ENCODE results near the gene ARHGEF4. TPM values are rescaled to one million over a fixed set of nuclear protein-coding genes. Genes with fewer than 3 reads are reported as not detected.

The ARHGEF4 gene
- total RNA-seq, 1 donor from 2014 or later = 11.1 TPM

DNA sequence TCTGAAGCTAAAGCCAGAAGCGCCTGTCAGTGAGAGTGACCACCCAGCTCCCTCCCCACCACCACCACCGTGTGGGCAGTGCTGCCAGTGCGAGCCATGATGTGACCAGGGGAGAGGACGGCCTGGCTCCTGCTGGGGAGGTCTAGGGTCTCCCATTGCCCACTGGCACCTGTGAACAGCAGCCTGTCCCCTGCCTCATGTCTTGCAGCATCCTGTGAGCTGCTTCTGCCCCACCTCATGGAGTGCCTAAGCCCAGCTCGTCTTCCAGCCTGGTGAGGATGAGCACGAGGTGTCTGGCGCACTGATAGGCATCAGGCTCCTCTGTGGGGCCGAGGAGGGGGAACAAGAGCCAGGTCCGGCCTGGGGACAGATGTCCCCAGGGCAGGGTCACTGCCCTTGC is 195.2 kb downstream of the ARHGEF4 start:
- H3K4me3 ChIP-seq = no peak overlapping the region
- peaks cover 27% of the 10 kb centered on the region for H3K27me3 ChIP-seq
- ATAC-seq = no peak
- peak overlapping the region; percentile 58 for H3K27ac ChIP-seq
- no peaks in the 10 kb centered on the region for H3K36me3 ChIP-seq
- intact Hi-C loops (cut with DNase I) = no loop called here
- no peaks in the 10 kb centered on the region for H3K4me1 ChIP-seq
- TF ChIP-seq, protein P1, sequence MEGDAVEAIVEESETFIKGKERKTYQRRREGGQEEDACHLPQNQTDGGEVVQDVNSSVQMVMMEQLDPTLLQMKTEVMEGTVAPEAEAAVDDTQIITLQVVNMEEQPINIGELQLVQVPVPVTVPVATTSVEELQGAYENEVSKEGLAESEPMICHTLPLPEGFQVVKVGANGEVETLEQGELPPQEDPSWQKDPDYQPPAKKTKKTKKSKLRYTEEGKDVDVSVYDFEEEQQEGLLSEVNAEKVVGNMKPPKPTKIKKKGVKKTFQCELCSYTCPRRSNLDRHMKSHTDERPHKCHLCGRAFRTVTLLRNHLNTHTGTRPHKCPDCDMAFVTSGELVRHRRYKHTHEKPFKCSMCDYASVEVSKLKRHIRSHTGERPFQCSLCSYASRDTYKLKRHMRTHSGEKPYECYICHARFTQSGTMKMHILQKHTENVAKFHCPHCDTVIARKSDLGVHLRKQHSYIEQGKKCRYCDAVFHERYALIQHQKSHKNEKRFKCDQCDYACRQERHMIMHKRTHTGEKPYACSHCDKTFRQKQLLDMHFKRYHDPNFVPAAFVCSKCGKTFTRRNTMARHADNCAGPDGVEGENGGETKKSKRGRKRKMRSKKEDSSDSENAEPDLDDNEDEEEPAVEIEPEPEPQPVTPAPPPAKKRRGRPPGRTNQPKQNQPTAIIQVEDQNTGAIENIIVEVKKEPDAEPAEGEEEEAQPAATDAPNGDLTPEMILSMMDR (IDR thresholded peaks at IDR 0.05) = no peak
- no peaks in the 10 kb centered on the region for H3K9me3 ChIP-seq
- DNase-seq = no peak

DNA sequence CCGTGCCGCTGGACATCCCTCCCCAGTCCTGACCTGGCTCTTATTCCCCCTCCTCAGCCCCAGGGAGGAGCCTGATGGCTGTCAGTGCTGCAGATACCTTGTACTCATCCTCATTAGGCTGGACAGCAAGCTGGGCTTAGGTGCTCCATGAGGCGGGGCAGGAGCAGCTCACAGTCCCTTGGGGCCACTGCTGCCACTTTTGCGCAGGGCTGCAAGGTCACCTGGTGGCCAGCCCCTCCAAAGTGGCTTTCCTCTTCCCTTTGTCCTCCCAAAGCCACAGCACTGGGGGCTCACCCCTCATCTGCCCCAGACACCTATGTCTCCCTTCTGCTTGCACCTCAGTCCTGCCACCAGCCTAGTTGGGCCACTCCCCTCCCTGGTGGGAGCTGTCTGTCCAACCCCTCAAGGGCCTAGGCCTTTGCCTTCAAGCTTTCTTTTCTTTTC is 195.7 kb downstream of the ARHGEF4 start:
- Histone ChIP-seq H3K9me3 (no peaks in the 10 kb centered on the region), H3K4me1 (no peaks in the 10 kb centered on the region), H3K4me3 (no peak overlapping the region), H3K36me3 (no peaks in the 10 kb centered on the region), H3K27me3 (peaks cover 29% of the 10 kb centered on the region), H3K27ac (peak overlapping the region; percentile 58)
- DNase-seq (no peak), ATAC-seq (no peak)
- intact Hi-C loops (cut with DNase I) = no loop called here
- TF ChIP-seq, protein P1 (IDR thresholded peaks at IDR 0.05) = no peak

DNA sequence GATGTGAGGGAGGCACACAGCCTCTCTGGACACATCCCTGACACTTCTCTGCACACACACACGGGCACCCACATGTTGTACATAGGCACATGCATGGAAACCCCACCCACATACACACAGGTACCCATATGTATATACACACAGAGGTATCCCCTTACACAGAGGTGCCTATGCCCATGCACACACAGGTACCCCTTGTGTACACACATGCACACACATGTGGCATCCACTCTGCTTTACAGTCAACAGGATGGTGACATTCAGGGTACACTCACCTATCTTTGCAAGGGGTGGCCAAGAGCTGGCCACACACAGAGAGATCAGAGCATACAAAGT is 197.0 kb downstream of the ARHGEF4 start:
- ATAC-seq (no peak), DNase-seq (no peak)
- no peaks in the 10 kb centered on the region for H3K4me1 ChIP-seq
- TF ChIP-seq, protein P1 (IDR thresholded peaks at IDR 0.05) = no peak
- intact Hi-C loops (cut with DNase I) = no loop called here
- H3K27me3 ChIP-seq = peaks cover 29% of the 10 kb centered on the region
- no peak overlapping the region for H3K4me3 ChIP-seq
- H3K36me3 ChIP-seq = no peaks in the 10 kb centered on the region
- H3K27ac ChIP-seq = no peak overlapping the region
- H3K9me3 ChIP-seq = no peaks in the 10 kb centered on the region

DNA sequence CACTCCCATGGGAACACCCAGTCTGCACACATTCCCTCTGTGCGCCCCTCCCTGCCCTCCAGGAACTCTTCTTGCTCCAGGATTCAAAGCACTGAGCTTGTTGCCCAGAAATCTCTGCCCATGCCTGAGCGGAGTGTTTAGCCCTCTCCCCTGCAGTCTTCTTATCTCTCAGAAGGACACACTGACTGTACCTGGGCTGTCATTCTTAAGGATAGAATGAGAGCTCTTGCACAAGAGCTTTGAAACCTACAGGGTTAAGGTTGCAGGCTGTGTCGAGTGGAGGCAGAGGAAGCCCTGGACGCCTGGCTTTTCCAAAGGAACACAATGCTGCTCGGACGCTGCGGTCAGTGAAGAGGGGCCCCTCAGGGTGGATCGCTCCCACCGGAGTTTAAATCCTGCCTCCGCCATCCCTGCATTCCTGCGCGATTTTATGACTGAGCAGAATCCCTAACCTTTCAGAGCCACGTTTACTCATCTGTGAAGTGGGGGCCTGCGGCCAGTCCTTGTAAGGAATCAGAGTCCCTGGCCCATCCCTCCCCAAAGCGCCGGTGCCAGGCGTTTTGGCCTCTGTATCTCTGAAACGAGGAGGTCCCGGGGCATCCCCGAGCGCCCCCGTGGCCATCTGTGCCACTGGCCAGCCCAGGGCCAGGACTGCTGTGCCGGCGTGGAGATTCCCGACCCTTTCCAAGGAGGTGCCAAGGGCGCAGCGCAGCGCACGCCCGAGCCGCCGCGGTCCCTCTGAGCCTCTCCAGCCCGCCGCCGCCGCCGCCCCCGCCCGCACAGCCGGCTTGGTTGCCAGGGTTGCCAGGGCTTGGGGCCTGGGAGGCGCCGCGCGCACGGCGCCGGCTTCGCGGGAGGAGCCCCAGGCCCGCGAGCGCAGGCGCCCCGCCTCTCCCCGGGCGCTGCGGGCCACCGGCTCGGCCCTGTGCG is 197.7 kb downstream of the ARHGEF4 start:
- H3K9me3 ChIP-seq = no peaks in the 10 kb centered on the region
- DNase-seq (no peak), ATAC-seq (peak; percentile 34)
- intact Hi-C loops (cut with DNase I) = no loop called here
- no peaks in the 10 kb centered on the region for H3K4me1 ChIP-seq
- TF ChIP-seq, protein P1 (IDR thresholded peaks at IDR 0.05) = no peak
- no peak overlapping the region for H3K27ac ChIP-seq
- peak overlapping the region; percentile 29 for H3K4me3 ChIP-seq
- no peaks in the 10 kb centered on the region for H3K36me3 ChIP-seq
- peaks cover 29% of the 10 kb centered on the region for H3K27me3 ChIP-seq

DNA sequence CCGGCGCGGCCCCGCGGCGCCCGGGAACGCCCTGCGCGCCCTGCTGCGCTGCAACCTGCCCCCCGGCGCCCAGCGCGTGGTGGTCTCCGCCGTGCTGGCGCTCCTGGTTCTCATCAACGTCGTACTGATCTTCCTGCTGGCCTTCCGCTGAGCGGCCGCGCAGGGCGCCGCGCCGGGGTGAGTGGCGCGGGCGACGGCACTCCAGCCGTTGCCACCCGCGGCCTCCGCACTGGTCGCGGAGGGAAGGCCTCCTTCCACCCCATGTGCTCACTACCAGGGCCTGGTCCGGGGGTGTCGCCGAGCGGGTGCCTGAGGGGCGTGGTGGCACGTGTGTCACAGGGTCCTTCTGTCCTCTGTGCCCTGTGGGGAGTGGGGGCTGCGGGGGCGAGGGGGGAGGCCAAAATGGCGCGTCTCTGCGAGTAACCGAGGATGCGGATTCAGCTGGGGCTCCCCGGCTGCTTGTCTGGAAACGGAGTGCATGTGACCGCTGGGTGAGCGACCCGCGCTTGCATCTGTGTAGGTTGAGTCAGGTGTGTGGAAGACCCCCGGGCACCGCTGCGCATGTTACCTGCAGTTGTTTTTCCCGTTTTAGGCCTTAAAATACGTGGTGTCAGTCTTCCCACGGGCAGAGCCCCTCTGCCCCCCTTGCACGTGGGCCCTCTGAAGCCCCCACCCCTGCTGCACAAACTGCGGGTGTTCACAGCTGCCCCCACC is 198.6 kb downstream of the ARHGEF4 start:
- Histone ChIP-seq H3K27me3 (peaks cover 33% of the 10 kb centered on the region), H3K27ac (no peak overlapping the region), H3K36me3 (no peaks in the 10 kb centered on the region), H3K9me3 (no peaks in the 10 kb centered on the region), H3K4me3 (peak overlapping the region; percentile 25), H3K4me1 (no peaks in the 10 kb centered on the region)
- no peak for ATAC-seq
- TF ChIP-seq, protein P1 (IDR thresholded peaks at IDR 0.05) = no peak
- intact Hi-C loops (cut with DNase I) = no loop called here
- peak; percentile 52 for DNase-seq
